ENCODE results near the gene FAM171A1.
A peak's percentile ranks its signal among the peaks of the same experiment; 100 is the strongest.
"Not testable (repeated sequence)": the region's sequence is repeated elsewhere in the genome, so short reads cannot be mapped to it uniquely, and the experiment has no call there.

Gene FAM171A1

DNA sequence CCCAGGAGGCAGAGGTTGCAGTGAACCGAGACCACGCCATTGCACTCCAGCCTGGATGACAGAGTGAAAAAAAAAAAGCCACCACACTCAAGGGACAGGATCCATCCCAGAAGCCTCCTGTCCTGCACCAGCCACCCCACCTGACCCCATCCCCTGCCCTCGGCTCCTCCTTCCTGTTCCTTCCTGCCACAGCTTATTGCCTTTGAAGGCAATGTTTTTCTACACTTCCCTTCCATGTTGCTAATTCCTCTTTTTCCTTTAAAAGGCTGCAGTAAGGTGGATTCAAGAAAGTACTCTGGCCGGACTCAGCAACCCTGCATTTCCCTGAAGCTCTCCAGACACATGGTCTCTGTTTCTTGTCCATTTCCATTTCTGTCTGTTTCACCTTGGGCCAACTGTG, 80.9 kb downstream of the FAM171A1 start:
- no peak for DNase-seq (ENCODE audit: low read depth in 2 of 2)

GRCh38 chr10:15280974-15281373, 90.1 kb downstream of the FAM171A1 start:
- no peak for DNase-seq (ENCODE audit: low read depth in 2 of 2)

DNA sequence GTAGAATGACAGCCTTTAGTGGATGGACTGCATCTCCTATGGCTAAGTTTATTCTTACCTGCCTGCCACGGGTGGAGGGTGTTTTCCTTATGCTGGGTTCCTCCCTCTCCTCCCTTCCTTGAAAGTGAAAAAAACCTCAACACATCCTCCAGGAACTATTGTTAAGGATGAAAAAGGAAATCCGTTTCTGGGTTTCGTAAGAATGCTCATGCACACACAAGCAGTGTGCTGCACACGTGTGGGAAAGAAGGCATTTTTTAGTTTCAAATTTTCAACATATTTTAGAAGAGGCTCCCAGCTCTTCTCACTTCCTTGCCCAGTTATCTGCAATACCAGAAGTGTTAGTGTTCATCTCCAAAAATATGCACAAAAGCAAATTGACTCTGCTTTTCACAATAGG, 90.6 kb downstream of the FAM171A1 start:
- peak; percentile 10 to 17 for DNase-seq (ENCODE audit: low read depth in 2 of 2)

DNA sequence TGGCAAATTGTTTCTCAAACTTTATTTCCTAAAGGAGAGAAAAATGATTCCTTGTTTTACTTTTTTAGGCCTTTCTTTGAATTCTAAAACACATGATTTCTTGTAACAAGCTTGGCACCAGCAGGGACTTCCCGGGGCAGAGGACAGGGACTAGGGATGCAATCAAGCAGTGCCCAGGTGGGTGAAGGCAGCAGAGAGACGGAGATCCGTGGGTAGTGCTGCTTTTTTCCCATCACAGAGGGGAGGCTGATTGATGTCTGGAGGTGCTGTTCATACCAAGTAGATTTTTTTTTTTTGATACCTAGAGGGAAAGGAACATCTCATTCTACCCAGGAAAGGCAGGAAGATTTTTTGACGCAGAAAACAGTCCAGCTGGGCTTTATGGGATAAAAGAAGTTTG, 91.9 kb downstream of the FAM171A1 start:
- no peak for DNase-seq (ENCODE audit: low read depth in 2 of 2)

DNA sequence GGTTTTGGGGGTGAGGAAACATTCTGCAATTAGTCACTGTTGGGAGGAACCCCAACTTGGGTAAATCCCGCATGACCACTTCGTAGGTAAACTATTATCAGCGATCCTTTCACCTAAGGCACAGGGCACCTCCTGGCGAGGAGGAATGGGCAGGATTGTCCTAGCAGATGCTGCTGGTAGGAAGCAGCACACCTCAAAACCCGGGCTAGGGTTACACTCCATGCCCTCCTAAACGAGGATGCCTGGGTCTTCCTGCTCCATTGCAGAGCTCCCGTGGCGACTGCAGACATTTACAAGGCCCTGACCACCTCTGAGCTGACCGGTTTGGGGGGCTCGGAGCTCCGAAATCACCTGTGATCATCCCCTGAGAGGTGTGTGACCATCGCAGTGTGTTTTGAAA, 92.3 kb downstream of the FAM171A1 start:
- no peak for DNase-seq (ENCODE audit: low read depth in 2 of 2)

DNA sequence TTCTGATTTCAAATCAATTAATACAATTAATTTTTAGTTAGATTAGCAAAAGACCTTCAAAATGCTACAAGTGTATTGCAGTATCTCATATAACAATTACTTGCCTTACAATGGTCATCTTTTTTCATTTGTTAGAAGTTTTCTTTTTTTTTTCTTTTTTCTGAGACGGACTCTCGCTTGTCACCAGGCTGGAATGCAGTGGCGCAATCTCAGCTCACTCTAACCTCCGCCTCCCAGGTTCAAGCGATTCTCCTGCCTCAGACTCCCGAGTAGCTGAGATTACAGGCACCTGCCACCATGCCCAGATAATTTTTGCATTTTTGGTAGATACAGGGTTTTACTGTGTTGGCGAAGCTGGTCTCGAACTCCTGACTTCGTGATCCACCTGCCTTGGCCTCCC, 95.0 kb downstream of the FAM171A1 start:
- DNase-seq (ENCODE audit: low read depth in 2 of 2) = not testable (repeated sequence)

- DNase-seq (ENCODE audit: low read depth in 2 of 2) = not testable (repeated sequence)
Measured at GRCh38 chr10:15269838-15270237, 101.3 kb downstream of the FAM171A1 start.

DNA sequence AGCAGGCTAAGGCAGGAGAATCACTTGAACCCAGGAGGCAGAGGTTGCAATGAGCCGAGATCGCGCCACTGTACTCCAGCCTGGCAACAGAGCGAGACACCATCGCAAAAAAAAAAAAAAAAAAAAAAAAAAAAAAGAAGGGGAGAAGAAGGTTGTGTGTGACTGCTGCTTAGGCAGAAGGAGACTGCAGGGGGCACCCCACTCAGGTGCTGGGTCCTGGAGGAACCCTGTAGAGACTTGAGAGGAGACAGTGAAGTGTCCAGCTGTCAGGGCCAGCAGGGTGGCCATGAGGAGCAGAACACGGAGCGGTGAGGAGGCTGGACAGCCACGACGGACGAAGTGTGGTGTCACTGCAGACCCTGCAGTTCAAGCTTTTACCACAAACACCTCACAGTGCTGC, 103.6 kb downstream of the FAM171A1 start:
- DNase-seq (ENCODE audit: low read depth in 2 of 2) = no peak

DNA sequence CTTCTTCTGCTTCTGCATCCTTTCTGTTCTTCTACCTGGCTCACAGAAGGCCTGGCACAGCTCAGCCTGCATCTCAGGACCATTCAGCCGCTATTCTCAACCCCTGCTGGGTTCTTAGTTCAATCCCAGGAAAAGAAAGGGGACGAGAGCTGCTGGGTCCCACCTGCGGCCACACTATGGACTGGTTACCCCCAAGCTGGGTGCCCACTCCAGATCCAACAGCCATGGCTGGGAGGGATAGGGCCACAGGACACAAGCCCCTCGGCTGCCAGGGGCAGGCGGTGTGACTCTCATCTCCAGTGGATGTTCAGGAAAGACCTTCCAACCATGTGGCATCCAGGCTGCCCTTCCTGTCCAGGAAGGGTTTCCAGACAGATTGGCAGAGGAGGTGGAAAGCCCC, 105.0 kb downstream of the FAM171A1 start:
- no peak for DNase-seq (ENCODE audit: low read depth in 2 of 2)

DNA sequence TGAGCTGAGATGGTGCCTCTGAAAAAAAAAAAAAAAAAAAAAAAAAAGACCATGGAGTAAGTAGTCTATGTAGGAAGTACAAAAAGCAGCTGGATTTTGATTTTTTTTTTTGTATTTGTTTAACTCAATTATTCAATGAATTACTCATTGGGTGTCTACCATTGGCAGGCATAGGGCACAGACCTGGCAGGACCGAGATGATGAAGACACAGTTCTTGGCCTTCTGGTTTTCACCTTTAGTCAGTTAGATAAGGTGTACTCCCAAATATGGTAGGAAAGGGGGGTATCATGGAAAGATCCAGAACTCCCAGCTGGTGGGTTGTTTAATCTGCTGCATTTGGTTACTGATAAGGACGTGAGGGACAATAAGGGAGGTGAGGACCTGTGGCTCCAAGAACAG, 105.5 kb downstream of the FAM171A1 start:
- DNase-seq (ENCODE audit: low read depth in 2 of 2) = no peak

GRCh38 chr10:15265056-15265455, 106.0 kb downstream of the FAM171A1 start:
- DNase-seq (ENCODE audit: low read depth in 2 of 2) = no peak

DNA sequence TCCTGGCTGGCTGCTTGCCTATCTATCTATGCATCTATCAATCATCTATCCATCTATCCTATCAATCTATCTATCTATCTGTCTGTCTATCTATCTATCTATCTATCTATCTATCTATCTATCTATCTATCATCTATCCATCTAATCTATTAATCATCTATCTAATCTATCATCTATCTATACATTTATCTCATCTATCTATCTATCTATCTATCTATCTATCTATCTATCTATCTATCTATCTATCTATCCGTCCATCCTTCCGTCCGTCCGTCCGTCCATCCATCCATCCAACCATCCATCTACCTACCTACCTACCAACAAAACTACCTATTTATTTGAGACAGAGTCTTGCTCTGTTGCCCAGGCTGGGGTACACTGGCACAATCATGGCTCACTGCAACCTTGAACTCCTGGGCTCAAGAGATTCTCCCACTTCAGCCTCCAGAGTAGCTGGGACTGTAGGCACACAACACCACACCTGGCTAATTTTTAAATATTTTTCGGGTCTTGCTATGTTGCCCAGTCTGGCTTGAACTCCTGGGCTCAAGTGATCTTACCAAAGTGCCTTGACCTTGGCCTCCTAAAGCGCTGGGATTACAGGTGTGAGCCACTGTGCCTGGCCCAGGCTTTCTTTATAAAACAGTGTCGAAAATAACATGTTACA, 107.3 kb downstream of the FAM171A1 start:
- DNase-seq (ENCODE audit: low read depth in 2 of 2) = no peak

- peak in 1 of 2 experiments; percentile 14 for DNase-seq (ENCODE audit: low read depth in 2 of 2)
Measured at GRCh38 chr10:15262036-15262713, 108.9 kb downstream of the FAM171A1 start.

- no peak for DNase-seq (ENCODE audit: low read depth in 2 of 2)
Measured at GRCh38 chr10:15259136-15259535, 112.0 kb downstream of the FAM171A1 start.

GRCh38 chr10:15258255-15258654, 112.8 kb downstream of the FAM171A1 start:
- no peak for DNase-seq (ENCODE audit: low read depth in 2 of 2)

GRCh38 chr10:15255961-15256360, 115.1 kb downstream of the FAM171A1 start:
- DNase-seq (ENCODE audit: low read depth in 2 of 2) = no peak

- DNase-seq (ENCODE audit: low read depth in 2 of 2) = no peak
Measured at GRCh38 chr10:15254808-15255648, 116.1 kb downstream of the FAM171A1 start.

- DNase-seq (ENCODE audit: low read depth in 2 of 2) = no peak
Measured at GRCh38 chr10:15253951-15254807, 116.9 kb downstream of the FAM171A1 start.

- DNase-seq (ENCODE audit: low read depth in 2 of 2) = no peak
Measured at GRCh38 chr10:15252396-15252795, 118.7 kb downstream of the FAM171A1 start.

- no peak for DNase-seq (ENCODE audit: low read depth in 2 of 2)
Measured at GRCh38 chr10:15251791-15252380, 119.2 kb downstream of the FAM171A1 start.

DNA sequence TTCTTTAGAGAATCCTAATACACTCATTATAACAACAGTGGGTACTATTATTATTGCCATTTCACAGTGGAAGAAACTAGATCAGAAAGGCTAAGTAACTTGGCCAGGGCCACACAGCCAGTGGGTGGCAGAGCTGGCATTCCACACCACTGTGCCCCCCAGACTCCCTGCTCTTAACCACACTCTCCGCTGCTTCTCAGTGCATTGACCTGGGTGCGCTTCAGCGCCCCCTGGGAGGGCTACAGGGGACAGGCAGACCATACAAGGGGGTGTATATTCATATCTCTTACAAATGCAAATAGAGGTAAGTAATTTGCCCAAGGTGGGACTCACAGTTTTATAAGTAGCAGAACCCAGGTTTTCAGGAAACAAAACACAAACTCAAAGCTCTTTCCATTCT, 125.6 kb downstream of the FAM171A1 start:
- no peak for DNase-seq (ENCODE audit: low read depth in 2 of 2)

All from fibroblast of skin of left biceps (primary cell).